ENCODE measurements around the gene POMP.

Gene POMP

DNA sequence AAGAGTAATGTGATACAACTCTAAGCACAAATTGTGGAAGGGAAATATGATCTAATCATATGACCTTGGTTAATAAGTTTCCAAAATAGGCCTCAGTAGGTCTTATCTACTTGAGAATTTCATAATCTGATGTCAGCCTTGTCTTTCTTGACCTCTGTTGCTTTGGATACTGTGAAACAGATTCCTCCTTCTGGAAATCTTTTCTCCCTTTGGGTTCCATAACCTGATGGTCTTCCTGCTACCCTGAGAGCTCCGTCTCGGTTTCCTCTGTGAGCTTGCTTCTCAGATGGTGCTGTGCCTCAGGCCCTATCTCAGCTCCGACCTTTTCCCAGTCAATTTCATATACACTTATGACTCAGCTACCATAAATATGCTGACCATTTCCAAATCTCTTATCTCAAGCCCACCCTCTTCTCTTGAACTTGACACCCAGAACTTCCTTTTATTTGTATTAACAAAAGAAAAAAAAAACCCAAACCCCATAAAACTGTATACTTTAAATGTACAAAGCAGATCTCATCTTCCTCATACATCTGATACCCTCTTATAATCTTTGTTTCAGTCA is 66.2 kb downstream of the POMP start:
- no peak overlapping the region for H3K4me3 ChIP-seq (ENCODE audit: control insufficient read depth, low read depth, low read length)
- no peak for DNase-seq (ENCODE audit: low read depth)
- TF ChIP-seq, protein P1, sequence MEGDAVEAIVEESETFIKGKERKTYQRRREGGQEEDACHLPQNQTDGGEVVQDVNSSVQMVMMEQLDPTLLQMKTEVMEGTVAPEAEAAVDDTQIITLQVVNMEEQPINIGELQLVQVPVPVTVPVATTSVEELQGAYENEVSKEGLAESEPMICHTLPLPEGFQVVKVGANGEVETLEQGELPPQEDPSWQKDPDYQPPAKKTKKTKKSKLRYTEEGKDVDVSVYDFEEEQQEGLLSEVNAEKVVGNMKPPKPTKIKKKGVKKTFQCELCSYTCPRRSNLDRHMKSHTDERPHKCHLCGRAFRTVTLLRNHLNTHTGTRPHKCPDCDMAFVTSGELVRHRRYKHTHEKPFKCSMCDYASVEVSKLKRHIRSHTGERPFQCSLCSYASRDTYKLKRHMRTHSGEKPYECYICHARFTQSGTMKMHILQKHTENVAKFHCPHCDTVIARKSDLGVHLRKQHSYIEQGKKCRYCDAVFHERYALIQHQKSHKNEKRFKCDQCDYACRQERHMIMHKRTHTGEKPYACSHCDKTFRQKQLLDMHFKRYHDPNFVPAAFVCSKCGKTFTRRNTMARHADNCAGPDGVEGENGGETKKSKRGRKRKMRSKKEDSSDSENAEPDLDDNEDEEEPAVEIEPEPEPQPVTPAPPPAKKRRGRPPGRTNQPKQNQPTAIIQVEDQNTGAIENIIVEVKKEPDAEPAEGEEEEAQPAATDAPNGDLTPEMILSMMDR (IDR thresholded peaks at IDR 0.05; ENCODE audit: control insufficient read depth, insufficient read depth, low read depth, low read length, missing control alignments), result no peak

Data from AG09309 (cell line).